Caco-2 (cell line): ENCODE measurements around the gene CALR. TPM values are rescaled to one million over a fixed set of nuclear protein-coding genes. Genes with fewer than 3 reads are reported as not detected.

Experiments
- BruUV-seq: library from RNA; stranded (reverse); fragments of 400-500 nt; replicated peaks from 2 replicates; lab custom pipeline; 2021; lab: Mats Ljungman, UMichigan
- CTCF ChIA-PET: fragments of 300-600 bp; sonication (Branson Sonifier 250); formaldehyde crosslinking; loops from one replicate; lab custom pipeline; 2022; ENCODE audit warnings: antibody characterized with exemption; lab: Charles Lee
- POLR2A ChIA-PET: fragments of 300-600 bp; sonication (Branson Sonifier 250); formaldehyde crosslinking; loops from one replicate; lab custom pipeline; 2022; ENCODE audit warnings: antibody characterized with exemption; lab: Charles Lee
- DNase-seq, 2 experiments: peaks; one replicate each; pipeline versions ENCODE4 v3.0.0 to v3.0.0-alpha.2; 2020 to 2022
- H3K27me3 ChIP-seq: replicated peaks from 2 replicates; pipeline ENCODE4 v1.6.0; 2011; ENCODE audit warnings: low read length; ENCODE audit not compliant: control insufficient read depth, insufficient read depth
- H3K36me3 ChIP-seq: 2 replicates; pipeline ENCODE4 v1.5.1; 2011; ENCODE audit warnings: low read length; ENCODE audit not compliant: control insufficient read depth, insufficient read depth
- H3K4me1 ChIP-seq: fragments of 250-450 bp; sonication (Bioruptor Pico); 2 replicates; pipeline ENCODE4 v1.5.1; 2020; ENCODE audit warnings: mild to moderate bottlenecking
- H3K4me3 ChIP-seq: 2 replicates; pipeline ENCODE4 v1.5.1; 2011; ENCODE audit warnings: low read depth, mild to moderate bottlenecking, control low read depth, low read length
- H3K9me3 ChIP-seq: fragments of 250-450 bp; sonication (Bioruptor Pico); 2 replicates; pipeline ENCODE4 v1.5.1; 2020; ENCODE audit warnings: mild to moderate bottlenecking, moderate library complexity
- H3K27ac Mint-ChIP-seq: one replicate; pipeline ENCODE4 v1.8.0; 2022; ENCODE audit warnings: mixed read lengths; ENCODE audit not compliant: unreplicated experiment
- H3K27me3 Mint-ChIP-seq: one replicate; pipeline ENCODE4 v1.8.0; 2022; ENCODE audit warnings: mixed read lengths; ENCODE audit not compliant: insufficient read depth, unreplicated experiment
- H3K36me3 Mint-ChIP-seq: one replicate; pipeline ENCODE4 v1.8.0; 2022; ENCODE audit warnings: mild to moderate bottlenecking, mixed read lengths; ENCODE audit not compliant: insufficient read depth, unreplicated experiment
- H3K4me1 Mint-ChIP-seq: one replicate; pipeline ENCODE4 v1.8.0; 2022; ENCODE audit warnings: low read depth, mixed read lengths; ENCODE audit not compliant: unreplicated experiment
- H3K4me3 Mint-ChIP-seq: one replicate; pipeline ENCODE4 v1.8.0; 2022; ENCODE audit warnings: mild to moderate bottlenecking, moderate library complexity, mixed read lengths; ENCODE audit not compliant: unreplicated experiment
- H3K9me3 Mint-ChIP-seq: one replicate; pipeline ENCODE4 v1.8.0; 2022; ENCODE audit warnings: mixed read lengths; ENCODE audit not compliant: unreplicated experiment
- CTCF ChIP-seq, 2 experiments: fragments of 200-600 bp in 1 of 2; IDR thresholded peaks; 1 replicate in 1 of 2; 2 replicates in 1 of 2; pipeline versions ENCODE4 v1.5.1 to v1.8.0; 2011 to 2022; ENCODE audit warnings: antibody characterized with exemption in 1 of 2, control low read depth in 1 of 2, inconsistent platforms in 1 of 2, low read depth in 1 of 2, low read length in 1 of 2, mild to moderate bottlenecking in 1 of 2, moderate library complexity in 1 of 2; ENCODE audit not compliant: insufficient read depth in 1 of 2, severe bottlenecking in 1 of 2, unreplicated experiment in 1 of 2
- intact Hi-C: fragments of 100-400 bp; cut with micrococcal nuclease; formaldehyde crosslinking; loops from one replicate; pipeline ENCODE4 v1.10.0; 2022; ENCODE audit not compliant: unreplicated experiment
- microRNA-seq: library from miRNA; unstranded; fragments of <30 nt; microRNA quantifications from one replicate; pipeline ENCODE4 v1.2.0, GENCODE V29; 2022
- total RNA-seq: library from RNA; stranded (reverse); gene quantifications from 2 replicates; pipeline ENCODE4 v1.2.3, GENCODE V29; 2022

The CALR gene
- total RNA-seq, 1 experiment from 2014 or later, result 707 TPM

- Mint-ChIP-seq H3K36me3 (peaks cover 6% of the 10 kb centered on the region), H3K27me3 (peaks cover 15% of the 10 kb centered on the region), H3K27ac (no peak overlapping the region), H3K9me3 (no peaks in the 10 kb centered on the region), H3K4me1 (no peaks in the 10 kb centered on the region), H3K4me3 (no peak overlapping the region)
- no peak for DNase-seq
- Histone ChIP-seq H3K4me3 (no peak overlapping the region), H3K4me1 (no peaks in the 10 kb centered on the region), H3K27me3 (peaks cover 2% of the 10 kb centered on the region; the same call in 1 of the 2 replicates), H3K36me3 (no peaks in the 10 kb centered on the region), H3K9me3 (no peaks in the 10 kb centered on the region)
- intact Hi-C loops, result no loop called here
- CTCF ChIA-PET, result no interaction called here
- no peak for TF ChIP-seq CTCF (IDR thresholded peaks at IDR 0.05; ENCODE audit: insufficient read depth in 1 of 2, low read depth in 1 of 2, low read length in 1 of 2, severe bottlenecking in 1 of 2, unreplicated experiment in 1 of 2)
- BruUV-seq, result no TSS peak
- POLR2A ChIA-PET, result no interaction called here
These were observed 52.9 kb downstream of the CALR start for GRCh38 chr19:12991296-12991695.

- peaks cover 6% of the 10 kb centered on the region for H3K36me3 Mint-ChIP-seq
- H3K4me1 Mint-ChIP-seq, result no peaks in the 10 kb centered on the region
- TF ChIP-seq CTCF (IDR thresholded peaks at IDR 0.05; ENCODE audit: insufficient read depth in 1 of 2, low read depth in 1 of 2, low read length in 1 of 2, severe bottlenecking in 1 of 2, unreplicated experiment in 1 of 2), result no peak
- H3K27me3 Mint-ChIP-seq, result peaks cover 13% of the 10 kb centered on the region
- Histone ChIP-seq H3K9me3 (no peaks in the 10 kb centered on the region), H3K27me3 (peaks cover 2% of the 10 kb centered on the region; the same call in 1 of the 2 replicates), H3K4me3 (no peak overlapping the region), H3K4me1 (no peaks in the 10 kb centered on the region), H3K36me3 (no peaks in the 10 kb centered on the region)
- DNase-seq, result no peak
- no peak overlapping the region for H3K4me3 Mint-ChIP-seq
- POLR2A ChIA-PET, result no interaction called here
- CTCF ChIA-PET, result interaction anchor here (0.6 kb wide), 2 partner anchors 67 to 91 kb away, joined by 3 read pairs; no protein-coding TSS in a partner anchor
- no peak overlapping the region for H3K27ac Mint-ChIP-seq
- intact Hi-C loops, result no loop called here
- BruUV-seq, result no TSS peak
- H3K9me3 Mint-ChIP-seq, result no peaks in the 10 kb centered on the region
These were observed 54.3 kb downstream of the CALR start for GRCh38 chr19:12992729-12993128.

GRCh38 chr19:12993562-12993961, 55.2 kb downstream of the CALR start:
- no peaks in the 10 kb centered on the region for H3K9me3 ChIP-seq
- H3K27me3 ChIP-seq, result peaks cover 2% of the 10 kb centered on the region; the same call in 1 of the 2 replicates
- H3K27me3 Mint-ChIP-seq, result peaks cover 17% of the 10 kb centered on the region
- no peak overlapping the region for H3K27ac Mint-ChIP-seq
- DNase-seq, result no peak
- TF ChIP-seq CTCF (IDR thresholded peaks at IDR 0.05; ENCODE audit: insufficient read depth in 1 of 2, low read depth in 1 of 2, low read length in 1 of 2, severe bottlenecking in 1 of 2, unreplicated experiment in 1 of 2), result no peak
- H3K4me1 ChIP-seq, result no peaks in the 10 kb centered on the region
- H3K9me3 Mint-ChIP-seq, result no peaks in the 10 kb centered on the region
- no peaks in the 10 kb centered on the region for H3K36me3 ChIP-seq
- ChIA-PET POLR2A (no interaction called here), CTCF (interaction anchor here (0.7 to 1.9 kb wide), 2 partner anchors 14 to 16 kb away, joined by 4 to 5 read pairs; no protein-coding TSS in a partner anchor)
- intact Hi-C loops, result no loop called here
- no peak overlapping the region for H3K4me3 ChIP-seq
- no TSS peak for BruUV-seq
- no peaks in the 10 kb centered on the region for H3K4me1 Mint-ChIP-seq
- H3K36me3 Mint-ChIP-seq, result peaks cover 6% of the 10 kb centered on the region
- H3K4me3 Mint-ChIP-seq, result no peak overlapping the region

Small RNA genes within 50 kb of the gene (microRNA-seq; reads per million reads assigned to microRNA genes)
- not detected for gene MIR5695
- gene MIR6515, result 2.2 reads per million, percentile 10 among the genes with 10 or more reads in this experiment

Other genes with a start within 250 kb of the CALR start
- gene FBXW9, start 242.0 kb upstream of the CALR start, total RNA-seq, result 8.3 and 10.6 TPM in 2 replicates
- gene TNPO2, start 214.7 kb upstream of the CALR start, total RNA-seq, result 87.8 and 106 TPM in 2 replicates
- gene TRIR, start 203.9 kb upstream of the CALR start, total RNA-seq, result 164 and 169 TPM in 2 replicates
- 55.0 and 57.1 TPM in 2 replicates for gene GET3, start 201.1 kb upstream of the CALR start, total RNA-seq
- 0.27 TPM in 1 of 2 replicates, not detected in the other for gene BEST2, start 186.8 kb upstream of the CALR start, total RNA-seq
- gene HOOK2, start 163.1 kb upstream of the CALR start, total RNA-seq, result 74.2 and 80.4 TPM in 2 replicates
- gene JUNB, start 147.1 kb upstream of the CALR start, total RNA-seq, result 16.4 and 19.4 TPM in 2 replicates
- 265 and 285 TPM in 2 replicates for gene PRDX2, start 136.8 kb upstream of the CALR start, total RNA-seq
- 23.9 and 25.9 TPM in 2 replicates for gene THSD8, start 136.5 kb upstream of the CALR start, total RNA-seq
- gene RNASEH2A, start 132.0 kb upstream of the CALR start, total RNA-seq, result 30.9 and 37.6 TPM in 2 replicates
- not detected in 2 replicates for gene RTBDN, start 104.0 kb upstream of the CALR start, total RNA-seq
- gene MAST1, start 100.1 kb upstream of the CALR start, total RNA-seq, result 0.79 and 0.91 TPM in 2 replicates
- 3.6 and 3.8 TPM in 2 replicates for gene DNASE2, start 57.2 kb upstream of the CALR start, total RNA-seq
- gene KLF1, start 51.4 kb upstream of the CALR start, total RNA-seq, result not detected in 2 replicates
- gene GCDH, start 47.4 kb upstream of the CALR start, total RNA-seq, result 31.4 and 32.4 TPM in 2 replicates
- gene SYCE2, start 19.3 kb upstream of the CALR start, total RNA-seq, result 2.0 and 2.3 TPM in 2 replicates
- gene FARSA, start 4.9 kb upstream of the CALR start, total RNA-seq, result 75.9 and 88.6 TPM in 2 replicates
- gene RAD23A, start 7.3 kb downstream of the CALR start, total RNA-seq, result 102 and 112 TPM in 2 replicates
- 39.3 and 42.7 TPM in 2 replicates for gene GADD45GIP1, start 18.6 kb downstream of the CALR start, total RNA-seq
- gene DAND5, start 31.0 kb downstream of the CALR start, total RNA-seq, result not detected in 2 replicates
- 0.35 and 0.82 TPM in 2 replicates for gene NFIX, start 56.9 kb downstream of the CALR start, total RNA-seq
- gene LYL1, start 164.2 kb downstream of the CALR start, total RNA-seq, result 0.35 and 0.59 TPM in 2 replicates
- 42.6 and 46.4 TPM in 2 replicates for gene TRMT1, start 178.1 kb downstream of the CALR start, total RNA-seq
- 89.6 and 92.7 TPM in 2 replicates for gene NACC1, start 179.7 kb downstream of the CALR start, total RNA-seq
- 19.3 and 26.4 TPM in 2 replicates for gene STX10, start 211.8 kb downstream of the CALR start, total RNA-seq
- gene IER2, start 211.8 kb downstream of the CALR start, total RNA-seq, result 72.0 and 72.4 TPM in 2 replicates